Fibroblast of lung (primary cell): Measurements from ENCODE around the gene PTPRS. TPM values are rescaled to one million over a fixed set of nuclear protein-coding genes. Genes with fewer than 3 reads are reported as not detected.

Experiments used
- DNase-seq, 2 donors: peaks; one replicate each; pipeline versions ENCODE4 v3.0.0 to v3.0.0-alpha.2; 2010; ENCODE audit warnings: low read depth in 2 of 2
- H2AFZ ChIP-seq: 2 replicates; pipeline ENCODE4 v1.5.1; 2012; ENCODE audit warnings: low read length, control low read depth, inconsistent platforms
- H3K27ac ChIP-seq: 2 replicates; pipeline ENCODE4 v1.5.1; 2011; ENCODE audit warnings: low read length, control low read depth; ENCODE audit not compliant: insufficient read depth
- H3K27me3 ChIP-seq: 2 replicates; pipeline ENCODE4 v1.5.1; 2011; ENCODE audit warnings: mild to moderate bottlenecking, low read length; ENCODE audit not compliant: control insufficient read depth, insufficient read depth
- H3K36me3 ChIP-seq: 2 replicates; pipeline ENCODE4 v1.5.1; 2011; ENCODE audit warnings: low read length; ENCODE audit not compliant: control insufficient read depth, insufficient read depth
- H3K4me1 ChIP-seq: 2 replicates; pipeline ENCODE4 v1.5.1; 2011; ENCODE audit warnings: low read length; ENCODE audit not compliant: control insufficient read depth, insufficient read depth; ENCODE audit errors: extremely low read depth
- H3K4me2 ChIP-seq: 2 replicates; pipeline ENCODE4 v1.5.1; 2011; ENCODE audit warnings: low read length, control low read depth; ENCODE audit not compliant: insufficient read depth; ENCODE audit errors: extremely low read depth
- H3K4me3 ChIP-seq, 4 experiments: fragments of 200-600 bp in 1 of 4; sonication (generic) in 1 of 4; replicated peaks in 1 of 4; 2 replicates each; pipeline ENCODE4 v1.5.1; 2011 to 2016; ENCODE audit warnings: low read length in 4 of 4, low read depth in 3 of 4, mild to moderate bottlenecking in 3 of 4, control low read depth in 2 of 4, inconsistent platforms in 1 of 4, mixed read lengths in 1 of 4; ENCODE audit not compliant: insufficient read depth in 1 of 4; ENCODE audit errors: control extremely low read depth in 1 of 4
- H3K79me2 ChIP-seq: 2 replicates; pipeline ENCODE4 v1.5.1; 2012; ENCODE audit warnings: mild to moderate bottlenecking, low read length, inconsistent platforms; ENCODE audit not compliant: control insufficient read depth, insufficient read depth
- H3K9ac ChIP-seq: 2 replicates; pipeline ENCODE4 v1.5.1; 2011; ENCODE audit warnings: mild to moderate bottlenecking, low read length, control low read depth; ENCODE audit not compliant: insufficient read depth
- H3K9me3 ChIP-seq: 2 replicates; pipeline ENCODE4 v1.5.1; 2012; ENCODE audit warnings: low read depth, low read length; ENCODE audit not compliant: control insufficient read depth, insufficient read depth
- H4K20me1 ChIP-seq: 2 replicates; pipeline ENCODE4 v1.5.1; 2011; ENCODE audit warnings: low read length; ENCODE audit not compliant: control insufficient read depth, insufficient read depth; ENCODE audit errors: extremely low read depth
- EZH2 ChIP-seq: IDR thresholded peaks from 2 replicates; pipeline ENCODE4 v1.5.1; 2012; ENCODE audit warnings: low read length, control low read depth, mild to moderate bottlenecking; ENCODE audit errors: missing control alignments
- polyA plus RNA-seq, 2 donors: library from polyadenylated mRNA; depleted of rRNA in 1 of 2; stranded (reverse) in 1 of 2; unstranded in 1 of 2; fragments of >200 nt; gene quantifications; 2 replicates each; pipeline ENCODE4 v1.2.1, GENCODE V29; 2011 to 2012; ENCODE audit warnings: missing spikeins in 1 of 2
- total RNA-seq: library from RNA; depleted of rRNA; stranded (reverse); fragments of >200 nt; gene quantifications from 2 replicates; pipeline ENCODE4 v1.2.1, GENCODE V29; 2014
- TF ChIP-seq, protein P1 (sequence below), 2 donors: IDR thresholded peaks in 1 of 2; conservative IDR thresholded peaks in 1 of 2; 1 replicate in 1 of 2; 2 replicates in 1 of 2; pipeline ENCODE4 v1.5.1; 2011 to 2012; ENCODE audit warnings: low read length in 2 of 2, control low read depth in 1 of 2, inconsistent platforms in 1 of 2, low read depth in 1 of 2, mild to moderate bottlenecking in 1 of 2

Gene PTPRS
- total and polyA plus RNA-seq, 2 donors (not counting 1 experiment from before 2014, with no cell fraction given), result 27.9 to 136 TPM

DNA sequence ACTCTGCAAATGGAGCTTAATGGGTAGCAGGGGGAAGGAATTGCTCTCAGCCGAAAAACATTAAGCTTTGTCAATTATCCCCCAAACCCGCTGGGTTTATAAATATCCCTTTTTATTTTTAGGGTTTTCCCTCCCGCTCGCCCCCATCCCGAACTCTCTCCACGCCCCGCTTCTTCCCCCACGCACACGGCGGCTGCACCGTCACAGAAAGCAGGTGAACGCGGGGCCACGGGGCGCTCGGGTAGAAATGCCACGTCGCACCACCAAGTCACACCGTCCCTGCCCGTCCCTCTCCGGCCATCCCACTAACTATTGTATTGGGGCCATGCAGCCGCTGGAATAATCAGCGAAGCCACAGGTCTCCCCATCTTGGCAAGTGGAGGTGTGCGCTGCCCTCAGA lies 3.5 kb downstream of the PTPRS start:
- no peak overlapping the region for H3K27ac ChIP-seq
- H3K4me3 ChIP-seq, result no peak overlapping the region
- no peak for TF ChIP-seq EZH2
- TF ChIP-seq, protein P1, sequence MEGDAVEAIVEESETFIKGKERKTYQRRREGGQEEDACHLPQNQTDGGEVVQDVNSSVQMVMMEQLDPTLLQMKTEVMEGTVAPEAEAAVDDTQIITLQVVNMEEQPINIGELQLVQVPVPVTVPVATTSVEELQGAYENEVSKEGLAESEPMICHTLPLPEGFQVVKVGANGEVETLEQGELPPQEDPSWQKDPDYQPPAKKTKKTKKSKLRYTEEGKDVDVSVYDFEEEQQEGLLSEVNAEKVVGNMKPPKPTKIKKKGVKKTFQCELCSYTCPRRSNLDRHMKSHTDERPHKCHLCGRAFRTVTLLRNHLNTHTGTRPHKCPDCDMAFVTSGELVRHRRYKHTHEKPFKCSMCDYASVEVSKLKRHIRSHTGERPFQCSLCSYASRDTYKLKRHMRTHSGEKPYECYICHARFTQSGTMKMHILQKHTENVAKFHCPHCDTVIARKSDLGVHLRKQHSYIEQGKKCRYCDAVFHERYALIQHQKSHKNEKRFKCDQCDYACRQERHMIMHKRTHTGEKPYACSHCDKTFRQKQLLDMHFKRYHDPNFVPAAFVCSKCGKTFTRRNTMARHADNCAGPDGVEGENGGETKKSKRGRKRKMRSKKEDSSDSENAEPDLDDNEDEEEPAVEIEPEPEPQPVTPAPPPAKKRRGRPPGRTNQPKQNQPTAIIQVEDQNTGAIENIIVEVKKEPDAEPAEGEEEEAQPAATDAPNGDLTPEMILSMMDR (conservative IDR thresholded peaks at IDR 0.05 in 1 of 2, IDR thresholded peaks at IDR 0.05 in 1 of 2; ENCODE audit: low read depth in 1 of 2, low read length in 2 of 2), result no peak
- no peak for DNase-seq
- no peak overlapping the region for H3K4me2 ChIP-seq
- no peak overlapping the region for H2AFZ ChIP-seq
- no peaks in the 10 kb centered on the region for H3K79me2 ChIP-seq
- no peak overlapping the region for H3K9ac ChIP-seq
- H3K36me3 ChIP-seq, result no peaks in the 10 kb centered on the region
- H3K27me3 ChIP-seq, result peaks cover 20% of the 10 kb centered on the region
- no peaks in the 10 kb centered on the region for H3K9me3 ChIP-seq
- no peaks in the 10 kb centered on the region for H4K20me1 ChIP-seq
- no peaks in the 10 kb centered on the region for H3K4me1 ChIP-seq

DNA sequence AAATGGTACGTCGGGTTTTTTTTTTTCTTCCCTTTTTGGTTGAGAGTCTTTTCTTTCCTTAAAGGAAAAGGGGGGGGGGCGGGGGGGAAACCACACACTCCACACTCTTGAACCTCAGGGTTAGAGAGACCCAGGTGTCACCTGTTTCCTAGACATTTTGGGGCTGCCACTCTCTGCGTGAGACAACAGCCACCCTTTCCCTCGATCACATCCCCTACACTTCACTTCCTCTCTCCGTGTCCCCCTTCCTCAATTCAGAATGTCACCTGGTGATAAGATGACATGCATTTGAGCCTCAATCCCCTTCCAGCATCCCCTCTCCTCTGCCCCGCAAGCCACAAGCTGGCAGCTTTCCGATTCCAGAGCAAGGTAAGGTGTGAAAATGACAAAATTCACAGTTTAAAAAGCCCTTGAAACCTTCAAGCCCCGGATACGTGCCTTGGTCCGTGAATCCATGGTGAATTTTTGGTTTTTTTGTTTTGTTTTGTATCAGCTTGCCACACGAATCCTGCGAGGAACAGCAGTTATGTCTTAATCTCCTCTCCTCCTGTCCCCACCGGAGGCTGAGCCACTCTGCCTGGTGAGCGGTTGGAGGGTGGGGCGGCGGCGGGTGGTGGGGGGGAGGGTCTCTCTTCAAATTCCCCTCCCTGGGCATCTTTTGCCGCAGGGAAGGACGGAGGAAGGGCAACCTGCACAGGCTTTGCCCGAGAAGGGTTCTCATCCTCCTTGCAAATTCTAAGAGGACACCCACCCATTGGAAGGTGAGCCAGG lies 4.2 kb downstream of the PTPRS start:
- no peaks in the 10 kb centered on the region for H3K36me3 ChIP-seq
- no peak overlapping the region for H3K9ac ChIP-seq
- H3K27me3 ChIP-seq, result peaks cover 20% of the 10 kb centered on the region
- H3K4me1 ChIP-seq, result no peaks in the 10 kb centered on the region
- H2AFZ ChIP-seq, result no peak overlapping the region
- no peaks in the 10 kb centered on the region for H3K79me2 ChIP-seq
- H3K4me3 ChIP-seq, result no peak overlapping the region
- no peaks in the 10 kb centered on the region for H4K20me1 ChIP-seq
- H3K9me3 ChIP-seq, result no peaks in the 10 kb centered on the region
- no peak overlapping the region for H3K27ac ChIP-seq
- no peak for DNase-seq
- no peak overlapping the region for H3K4me2 ChIP-seq
- TF ChIP-seq, protein P1 (conservative IDR thresholded peaks at IDR 0.05 in 1 of 2, IDR thresholded peaks at IDR 0.05 in 1 of 2; ENCODE audit: low read depth in 1 of 2, low read length in 2 of 2), result no peak
- TF ChIP-seq EZH2, result no peak

DNA sequence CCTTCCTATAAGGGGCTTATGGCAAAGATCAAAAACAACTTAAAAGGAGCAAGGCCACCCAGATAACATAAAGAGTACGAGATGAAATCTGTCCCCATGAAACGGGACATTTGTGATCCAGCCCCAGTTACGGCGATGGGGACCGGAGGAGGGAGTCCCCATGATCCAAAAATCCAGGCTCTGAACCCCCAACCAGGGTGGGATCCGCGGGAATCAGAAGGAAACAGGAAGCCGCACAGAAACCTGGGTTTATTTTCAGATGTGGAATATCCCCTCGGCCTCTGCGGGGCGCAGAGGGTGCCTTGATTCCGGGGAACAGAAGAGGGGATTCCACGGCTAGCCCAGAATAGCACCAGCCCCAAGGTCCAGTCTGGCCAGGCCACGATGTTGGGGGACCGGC lies 5.0 kb downstream of the PTPRS start:
- Histone ChIP-seq H3K9me3 (no peaks in the 10 kb centered on the region), H4K20me1 (no peaks in the 10 kb centered on the region)

More for the DNA sequence above, 5.0 kb downstream of the PTPRS start:
- Histone ChIP-seq H2AFZ (no peak overlapping the region), H3K4me3 (no peak overlapping the region), H3K27me3 (peaks cover 20% of the 10 kb centered on the region), H3K4me1 (no peaks in the 10 kb centered on the region), H3K9ac (no peak overlapping the region), H3K79me2 (no peaks in the 10 kb centered on the region), H3K27ac (no peak overlapping the region), H3K4me2 (no peak overlapping the region), H3K36me3 (no peaks in the 10 kb centered on the region)
- TF ChIP-seq, protein P1 (conservative IDR thresholded peaks at IDR 0.05 in 1 of 2, IDR thresholded peaks at IDR 0.05 in 1 of 2; ENCODE audit: low read depth in 1 of 2, low read length in 2 of 2), result no peak
- TF ChIP-seq EZH2, result no peak
- no peak for DNase-seq
